Brain microvascular endothelial cell (primary cell): ENCODE measurements around the gene DOK1.

Experiments
- DNase-seq: peaks from one replicate; pipeline ENCODE4 v3.0.0-alpha.2; 2020
- H3K27ac ChIP-seq: fragments of 250-450 bp; sonication (Bioruptor Pico); 2 replicates; pipeline ENCODE4 v1.5.1; 2020; ENCODE audit warnings: mild to moderate bottlenecking, moderate library complexity
- H3K27me3 ChIP-seq: fragments of 250-450 bp; sonication (Bioruptor Pico); replicated peaks from 2 replicates; pipeline ENCODE4 v1.5.1; 2020; ENCODE audit warnings: mild to moderate bottlenecking
- H3K36me3 ChIP-seq: fragments of 250-450 bp; sonication (Bioruptor Pico); replicated peaks from 2 replicates; pipeline ENCODE4 v1.5.1; 2020; ENCODE audit warnings: mild to moderate bottlenecking
- H3K4me3 ChIP-seq: 2 replicates; pipeline ENCODE4 v1.5.1; 2011; ENCODE audit warnings: low read depth, mild to moderate bottlenecking, control low read depth, low read length, moderate library complexity
- in situ Hi-C: cut with HindIII; loops from 2 replicates; pipeline ENCODE4 v1.10.0; 2017; ENCODE audit warnings: low sequenced_read_pairs, low pct_ligation_motif_present
- TF ChIP-seq, protein P1 (sequence below): IDR thresholded peaks from 2 replicates; pipeline ENCODE4 v1.5.1; 2011; ENCODE audit warnings: low read depth, mild to moderate bottlenecking, moderate library complexity, low read length, control low read depth, inconsistent platforms; ENCODE audit errors: missing control alignments

The DOK1 gene

DNA sequence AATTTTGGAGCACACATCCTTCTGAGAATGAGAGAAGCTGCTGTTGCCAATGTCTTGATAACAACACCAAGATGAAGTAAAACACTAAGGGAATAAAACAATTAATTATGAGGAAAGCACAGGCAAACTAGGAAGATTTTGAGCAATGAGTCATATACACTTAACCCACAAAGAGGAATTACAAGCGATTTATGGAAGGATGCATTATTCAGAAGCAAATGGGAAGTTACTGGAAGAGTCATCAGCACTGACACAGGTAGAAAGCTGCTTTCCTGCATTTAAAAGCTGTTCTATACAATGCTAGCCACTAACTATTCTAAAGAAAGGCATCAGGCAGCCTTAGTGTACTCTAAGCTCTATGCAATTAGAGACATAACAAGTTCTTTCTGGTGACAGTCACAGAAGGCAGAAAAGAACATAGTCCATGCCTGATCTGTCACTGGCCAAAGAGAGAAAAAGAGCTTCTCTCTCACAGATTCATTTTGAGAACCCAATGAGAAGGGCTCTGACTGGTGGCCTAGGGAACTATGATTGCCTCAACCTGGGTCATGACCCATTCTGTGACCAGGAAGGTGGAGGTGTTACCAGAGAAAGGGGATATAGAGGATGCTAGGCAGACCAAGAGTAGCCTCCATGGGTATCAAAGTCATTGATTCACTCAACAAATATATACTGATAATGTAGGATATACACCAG lies 48.2 kb downstream of the DOK1 start:
- Histone ChIP-seq H3K27me3 (peaks cover 4% of the 10 kb centered on the region), H3K27ac (no peak overlapping the region), H3K4me3 (no peak overlapping the region), H3K36me3 (no peaks in the 10 kb centered on the region)
- DNase-seq, result no peak
- TF ChIP-seq, protein P1, sequence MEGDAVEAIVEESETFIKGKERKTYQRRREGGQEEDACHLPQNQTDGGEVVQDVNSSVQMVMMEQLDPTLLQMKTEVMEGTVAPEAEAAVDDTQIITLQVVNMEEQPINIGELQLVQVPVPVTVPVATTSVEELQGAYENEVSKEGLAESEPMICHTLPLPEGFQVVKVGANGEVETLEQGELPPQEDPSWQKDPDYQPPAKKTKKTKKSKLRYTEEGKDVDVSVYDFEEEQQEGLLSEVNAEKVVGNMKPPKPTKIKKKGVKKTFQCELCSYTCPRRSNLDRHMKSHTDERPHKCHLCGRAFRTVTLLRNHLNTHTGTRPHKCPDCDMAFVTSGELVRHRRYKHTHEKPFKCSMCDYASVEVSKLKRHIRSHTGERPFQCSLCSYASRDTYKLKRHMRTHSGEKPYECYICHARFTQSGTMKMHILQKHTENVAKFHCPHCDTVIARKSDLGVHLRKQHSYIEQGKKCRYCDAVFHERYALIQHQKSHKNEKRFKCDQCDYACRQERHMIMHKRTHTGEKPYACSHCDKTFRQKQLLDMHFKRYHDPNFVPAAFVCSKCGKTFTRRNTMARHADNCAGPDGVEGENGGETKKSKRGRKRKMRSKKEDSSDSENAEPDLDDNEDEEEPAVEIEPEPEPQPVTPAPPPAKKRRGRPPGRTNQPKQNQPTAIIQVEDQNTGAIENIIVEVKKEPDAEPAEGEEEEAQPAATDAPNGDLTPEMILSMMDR, result no peak
- in situ Hi-C loops, result no loop called here

DNA sequence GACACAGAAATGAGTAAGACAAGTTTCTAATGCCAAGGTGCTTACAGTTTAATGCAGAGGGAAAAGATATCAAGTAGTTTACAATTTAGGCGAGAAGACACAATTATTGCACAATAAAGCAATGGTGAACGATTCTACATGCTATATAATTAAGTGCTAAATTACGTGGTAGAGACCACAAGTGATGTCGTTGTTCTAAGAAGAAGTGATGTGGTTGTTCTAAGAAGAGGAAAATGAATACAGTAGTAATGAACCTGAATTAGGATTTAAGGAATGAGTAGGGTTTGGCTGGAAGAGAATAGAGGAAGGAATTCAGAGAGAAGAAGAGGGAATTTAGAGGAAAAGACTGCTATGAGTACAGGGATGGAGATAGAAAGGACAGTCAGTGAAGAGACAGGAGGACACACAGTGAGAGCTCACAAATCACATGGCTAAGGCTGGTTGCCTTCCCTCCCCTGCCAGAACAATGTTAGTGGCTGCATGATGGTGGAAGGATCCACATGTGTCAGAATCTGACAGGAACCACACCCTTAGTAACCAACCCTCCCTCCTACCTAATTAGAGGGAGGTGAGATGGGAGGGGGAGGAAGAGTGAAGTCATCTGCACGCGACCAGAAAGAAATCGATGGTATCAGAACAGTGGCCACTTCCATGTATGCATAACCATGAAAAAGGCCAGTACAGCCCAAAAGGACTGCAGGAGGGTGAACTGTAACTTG lies 48.9 kb downstream of the DOK1 start:
- DNase-seq, result no peak
- H3K4me3 ChIP-seq, result no peak overlapping the region

DNA sequence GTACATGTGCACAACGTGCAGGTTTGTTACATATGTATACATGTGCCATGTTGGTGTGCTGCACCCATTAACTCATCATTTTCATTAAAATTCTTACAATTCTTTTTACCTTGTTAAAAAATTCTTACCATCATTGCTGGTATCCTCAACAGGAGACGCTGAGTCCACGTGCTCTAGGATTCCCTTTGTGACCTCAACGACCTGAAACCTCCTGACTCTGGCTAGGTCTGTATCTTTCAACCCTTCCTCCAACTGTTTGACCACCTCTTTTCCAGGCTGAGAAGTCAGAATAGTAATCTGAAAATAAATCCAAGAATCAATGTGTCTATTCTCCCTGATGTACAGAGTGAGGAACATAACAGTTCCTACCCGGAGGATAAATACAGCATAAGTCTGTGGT lies 52.4 kb downstream of the DOK1 start:
- H3K36me3 ChIP-seq, result no peaks in the 10 kb centered on the region
- no peak for DNase-seq
- in situ Hi-C loops, result no loop called here
- no peak overlapping the region for H3K4me3 ChIP-seq
- H3K27ac ChIP-seq, result no peak overlapping the region
- TF ChIP-seq, protein P1, result no peak
- H3K27me3 ChIP-seq, result peaks cover 4% of the 10 kb centered on the region

More for the DNA sequence above, 48.9 kb downstream of the DOK1 start:
- Histone ChIP-seq H3K36me3 (no peaks in the 10 kb centered on the region), H3K27ac (no peak overlapping the region), H3K27me3 (peaks cover 4% of the 10 kb centered on the region)
- TF ChIP-seq, protein P1, result no peak
- in situ Hi-C loops, result no loop called here
